Large intestine (tissue), 3 donors: ENCODE results near the gene CDC123. TPM values are rescaled to one million over a fixed set of nuclear protein-coding genes. Genes with fewer than 3 reads are reported as not detected.
"Not testable (repeated sequence)": the region's sequence is repeated elsewhere in the genome, so short reads cannot be mapped to it uniquely, and the experiment has no call there.

ENCODE experiments used
- DNase-seq, 2 donors: peaks; one replicate each; pipeline versions ENCODE4 v3.0.0 to v3.0.0-alpha.2; 2013
- H3K27ac ChIP-seq: one replicate; pipeline ENCODE4 v1.5.1; 2013; ENCODE audit warnings: low read length
- H3K27me3 ChIP-seq: 2 replicates; pipeline ENCODE4 v1.6.1; 2013; ENCODE audit warnings: low read length; ENCODE audit not compliant: control insufficient read depth, insufficient read depth
- H3K36me3 ChIP-seq: 2 replicates; pipeline ENCODE4 v1.6.1; 2013; ENCODE audit warnings: low read length; ENCODE audit not compliant: control insufficient read depth, insufficient read depth
- H3K4me1 ChIP-seq: one replicate; pipeline ENCODE4 v1.6.1; 2013; ENCODE audit warnings: low read length; ENCODE audit not compliant: control insufficient read depth, insufficient read depth
- H3K4me3 ChIP-seq: one replicate; pipeline ENCODE4 v1.5.1; 2013; ENCODE audit warnings: low read length
- H3K9me3 ChIP-seq: one replicate; pipeline ENCODE4 v1.6.1; 2013; ENCODE audit warnings: mild to moderate bottlenecking, low read depth, low read length, moderate library complexity; ENCODE audit not compliant: control insufficient read depth
- WGBS: methylation state at CpG from one replicate; pipeline ENCODE4 v1.1.5; 2013; ENCODE audit warnings: low lambda C conversion rate; ENCODE audit not compliant: insufficient coverage; 5-methylcytosine and 5-hydroxymethylcytosine counted together
- polyA plus RNA-seq: library from polyadenylated mRNA; unstranded; fragments of 120-200 nt; gene quantifications from one replicate; pipeline ENCODE4 v1.2.1, GENCODE V29; 2013

Gene CDC123
- polyA plus RNA-seq, 1 donor = 52.3 TPM

- H3K4me3 ChIP-seq = no peak overlapping the region
- no peak overlapping the region for H3K27ac ChIP-seq
- no peaks in the 10 kb centered on the region for H3K36me3 ChIP-seq
- H3K4me1 ChIP-seq = no peaks in the 10 kb centered on the region
- H3K27me3 ChIP-seq = no peaks in the 10 kb centered on the region
- DNase-seq = no peak
- H3K9me3 ChIP-seq = no peaks in the 10 kb centered on the region
- 100% methylated on average over 3 of the region's 11 CpGs for WGBS
Measured at GRCh38 chr10:12279281-12279680, 83.3 kb downstream of the CDC123 start.

DNA sequence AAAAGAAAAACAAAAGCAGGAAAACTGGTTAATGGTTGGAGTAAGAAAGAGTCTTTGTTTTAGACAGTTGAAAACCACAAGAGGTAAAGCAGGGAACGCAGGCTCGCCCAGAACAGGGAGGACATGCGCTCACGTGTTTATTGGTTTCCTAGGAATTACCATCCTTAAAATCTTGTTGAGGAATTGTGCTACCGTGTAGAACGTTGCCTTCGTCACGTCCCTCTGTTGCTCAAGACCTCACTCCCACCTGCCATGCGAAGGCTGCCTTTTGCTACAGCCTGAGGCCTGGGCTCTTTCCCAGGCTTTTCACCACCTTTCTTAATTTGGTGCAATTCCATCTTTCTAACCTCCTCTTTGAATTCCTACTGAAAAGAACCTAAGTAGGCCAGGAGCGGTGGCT lies 91.8 kb downstream of the CDC123 start:
- Histone ChIP-seq H3K4me3 (no peak overlapping the region), H3K4me1 (no peaks in the 10 kb centered on the region), H3K27ac (no peak overlapping the region), H3K27me3 (no peaks in the 10 kb centered on the region), H3K9me3 (no peaks in the 10 kb centered on the region), H3K36me3 (no peaks in the 10 kb centered on the region)
- no peak for DNase-seq
- 100% methylated on average over 4 of the region's 10 CpGs for WGBS

DNA sequence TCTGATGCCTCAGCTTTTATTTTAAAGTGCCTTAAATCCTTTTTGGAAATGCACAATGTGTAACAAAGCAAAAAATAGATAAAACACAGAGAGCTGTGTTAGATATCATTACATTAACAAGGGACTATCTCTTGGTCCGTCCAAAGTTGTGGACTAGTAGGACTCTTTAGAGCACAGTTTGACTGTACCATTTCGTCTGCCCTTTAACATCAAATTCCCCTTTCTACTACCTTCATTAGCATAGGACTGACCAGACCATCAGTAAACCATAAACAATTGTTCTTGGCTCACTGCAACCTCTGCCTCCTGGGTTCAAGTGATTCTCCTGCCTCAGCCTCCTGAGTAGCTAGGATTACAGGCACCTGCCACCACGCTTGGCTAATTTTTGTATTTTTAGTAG lies 101.8 kb downstream of the CDC123 start:
- H3K36me3 ChIP-seq, H3K4me3 ChIP-seq, H3K27me3 ChIP-seq, DNase-seq, H3K9me3 ChIP-seq, H3K27ac ChIP-seq, H3K4me1 ChIP-seq: not testable (repeated sequence)
- no CpG with 5 or more reads among the region's 3 CpGs for WGBS

DNA sequence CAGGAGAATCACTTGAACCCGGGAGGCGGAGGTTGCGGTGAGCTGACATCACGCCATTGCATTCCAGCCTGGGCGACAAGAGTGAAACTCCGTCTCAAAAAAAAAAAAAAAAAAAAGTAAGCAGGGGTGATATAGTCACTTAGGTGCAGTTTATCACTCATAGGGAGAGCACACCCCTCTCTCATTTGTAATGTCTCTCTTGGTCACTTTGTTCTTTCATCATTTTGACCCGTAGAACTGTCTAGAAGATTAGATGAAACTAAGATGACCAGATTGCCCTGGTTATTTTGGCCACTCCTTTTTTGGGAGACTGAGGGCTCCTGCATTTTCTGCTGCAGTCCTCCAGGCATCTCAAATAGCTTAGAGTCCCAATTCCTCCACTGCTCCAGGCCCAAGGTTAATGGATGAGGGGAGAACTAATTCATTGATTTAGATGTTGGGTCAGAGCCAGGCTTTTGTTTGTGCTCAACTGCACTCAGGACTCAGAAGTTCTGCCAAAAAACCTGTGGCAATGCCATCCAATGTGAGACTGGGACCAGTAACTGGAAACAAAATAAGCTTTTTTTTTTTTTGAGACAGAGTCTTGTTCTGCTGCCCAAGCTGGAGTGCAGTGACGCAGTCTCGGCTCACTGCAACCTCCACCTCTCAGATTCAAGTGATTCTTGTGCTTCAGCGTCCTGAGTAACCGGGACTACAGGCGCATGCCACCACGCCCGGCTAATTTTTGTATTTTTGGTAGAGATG lies 103.4 kb downstream of the CDC123 start:
- no peaks in the 10 kb centered on the region for H3K36me3 ChIP-seq
- no peak overlapping the region for H3K4me3 ChIP-seq
- no peak overlapping the region for H3K27ac ChIP-seq
- H3K27me3 ChIP-seq = no peaks in the 10 kb centered on the region
- no CpG with 5 or more reads among the region's 14 CpGs for WGBS
- H3K9me3 ChIP-seq = no peaks in the 10 kb centered on the region
- no peaks in the 10 kb centered on the region for H3K4me1 ChIP-seq
- no peak for DNase-seq

Other genes with a start within 250 kb of the CDC123 start
- gene UPF2, start 153.4 kb upstream of the CDC123 start, polyA plus RNA-seq = 20.9 TPM
- 12.2 TPM for gene DHTKD1, start 127.2 kb upstream of the CDC123 start, polyA plus RNA-seq
- gene SEC61A2, start 66.5 kb upstream of the CDC123 start, polyA plus RNA-seq = 10.1 TPM
- gene NUDT5, start 297 bp upstream of the CDC123 start, polyA plus RNA-seq = 45.9 TPM
- gene CAMK1D, start 153.4 kb downstream of the CDC123 start, polyA plus RNA-seq = 8.4 TPM